Measurements from ENCODE around the gene CLK1.
"Not testable (repeated sequence)": the region's sequence is repeated elsewhere in the genome, so short reads cannot be mapped to it uniquely, and the experiment has no call there.

CLK1 gene

DNA sequence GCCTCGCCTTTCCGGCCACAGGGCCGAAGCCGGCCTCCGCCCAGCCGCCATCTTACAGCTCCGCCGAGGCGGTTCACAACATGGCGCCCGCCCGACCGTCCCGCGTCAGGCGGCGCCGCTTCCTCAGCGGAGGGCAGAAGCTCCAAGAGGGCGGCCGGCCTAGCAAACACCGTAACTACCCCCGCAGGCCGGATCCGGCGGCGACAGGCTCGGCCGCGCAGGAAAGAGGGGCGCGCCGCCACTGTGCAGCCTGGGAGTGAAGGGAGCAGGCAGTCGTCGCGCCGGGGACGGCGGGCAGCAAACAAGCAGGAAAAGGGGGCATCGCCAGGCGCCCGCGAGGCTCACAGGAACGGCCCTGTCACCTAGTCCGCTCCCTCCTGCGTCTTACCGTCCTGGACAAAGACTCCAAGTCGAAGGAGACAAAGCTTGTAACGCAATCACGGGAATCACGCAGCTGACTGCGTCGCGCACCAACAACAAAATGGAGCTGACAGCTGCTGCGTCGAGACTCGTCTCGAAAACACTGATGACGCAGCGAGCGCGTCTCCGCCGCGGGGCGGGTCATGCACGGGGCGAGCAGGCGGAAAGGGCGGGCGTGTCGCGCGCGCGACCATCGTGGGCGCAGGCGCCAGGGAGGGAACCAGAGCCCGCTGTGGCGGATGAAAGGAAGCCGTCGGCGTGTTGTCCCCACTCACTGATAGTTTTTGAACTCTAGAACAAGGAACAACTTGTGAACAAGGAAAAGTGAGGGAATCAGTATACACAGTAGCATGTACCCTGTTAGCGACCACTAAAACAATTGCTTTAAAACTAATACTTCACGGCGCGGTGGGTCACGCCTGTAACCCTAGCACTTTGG lies at the start of gene CLK1:
Gene CLK1, minus strand, starts transcription at position 483 of the 859 bp plus-strand sequence. CDS start 2,796 bp downstream, outside the sequence.
- DNase-seq (ENCODE audit: low read depth in 2 of 2), result peak; percentile 96

DNA sequence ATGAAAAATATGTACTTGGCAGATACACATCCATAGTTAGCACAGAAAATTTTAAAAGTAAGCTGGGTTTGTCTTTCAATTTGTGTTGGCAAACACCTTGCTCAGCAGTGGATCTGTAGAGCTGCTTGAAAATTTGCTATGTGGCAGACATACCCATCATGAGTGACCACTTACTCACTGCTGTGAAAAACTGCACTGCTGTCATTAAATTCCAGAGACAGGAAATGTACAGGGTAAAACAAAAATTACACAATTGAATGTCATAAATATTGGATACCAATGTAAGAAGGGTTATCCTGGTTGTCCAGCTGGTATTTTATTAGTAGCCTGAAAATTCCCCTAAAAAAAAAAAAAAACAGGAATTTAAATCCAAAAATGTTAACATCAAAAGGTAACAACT lies 49.2 kb upstream of the CLK1 start:
- DNase-seq (ENCODE audit: low read depth in 2 of 2), result no peak

DNA sequence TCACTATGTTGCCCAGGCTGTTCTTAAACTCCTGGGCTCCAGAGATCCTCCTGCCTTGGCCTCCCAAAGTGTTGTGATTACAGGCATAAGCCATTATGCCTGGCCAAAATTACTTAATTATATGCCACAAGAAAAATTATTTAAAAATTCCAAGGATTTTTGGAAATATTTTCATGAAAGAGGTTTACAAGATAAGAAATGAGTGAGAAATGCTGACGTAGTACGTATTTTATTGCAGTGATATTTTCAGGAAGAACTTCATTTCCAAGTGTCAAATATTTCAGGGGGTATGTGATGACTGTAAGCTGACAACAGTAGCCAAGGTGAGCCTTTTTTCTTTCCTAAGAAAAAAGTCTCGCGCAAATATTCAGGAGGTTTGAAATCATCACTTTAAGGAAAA lies 45.5 kb upstream of the CLK1 start:
- DNase-seq (ENCODE audit: low read depth in 2 of 2), result no peak

DNA sequence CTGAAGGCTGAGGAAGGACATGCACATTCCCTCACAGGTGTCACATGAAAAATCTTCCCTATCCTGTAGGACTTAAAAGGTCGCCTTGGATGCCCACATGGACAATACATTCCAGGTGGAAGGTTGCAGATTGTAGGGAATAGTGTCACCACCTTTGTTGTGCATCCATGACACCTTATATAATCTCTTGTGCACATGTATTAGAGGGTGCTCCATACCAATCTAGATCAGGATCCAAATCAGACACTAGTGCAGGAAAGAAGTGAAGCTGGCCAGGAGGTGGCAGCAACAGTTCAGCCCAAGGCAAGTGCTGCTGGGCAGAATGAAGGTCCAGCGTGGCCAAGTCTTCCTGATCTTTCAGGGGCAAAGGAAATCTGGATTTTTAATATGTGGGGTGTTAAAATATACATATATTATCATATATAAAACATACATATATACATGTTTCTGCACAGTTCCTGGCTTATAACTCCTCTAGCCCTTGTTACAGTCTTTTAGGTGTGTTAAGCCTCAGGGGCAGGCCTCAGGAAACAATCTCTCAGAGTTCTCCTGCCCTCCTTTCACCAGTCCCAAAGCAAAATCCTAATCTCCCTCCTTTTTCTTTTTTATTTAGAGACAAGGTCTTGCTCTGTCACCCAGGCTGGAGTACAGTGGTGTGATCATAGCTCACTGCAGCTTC lies 41.3 kb upstream of the CLK1 start:
- DNase-seq (ENCODE audit: low read depth in 2 of 2), result peak; percentile 23 to 26

DNA sequence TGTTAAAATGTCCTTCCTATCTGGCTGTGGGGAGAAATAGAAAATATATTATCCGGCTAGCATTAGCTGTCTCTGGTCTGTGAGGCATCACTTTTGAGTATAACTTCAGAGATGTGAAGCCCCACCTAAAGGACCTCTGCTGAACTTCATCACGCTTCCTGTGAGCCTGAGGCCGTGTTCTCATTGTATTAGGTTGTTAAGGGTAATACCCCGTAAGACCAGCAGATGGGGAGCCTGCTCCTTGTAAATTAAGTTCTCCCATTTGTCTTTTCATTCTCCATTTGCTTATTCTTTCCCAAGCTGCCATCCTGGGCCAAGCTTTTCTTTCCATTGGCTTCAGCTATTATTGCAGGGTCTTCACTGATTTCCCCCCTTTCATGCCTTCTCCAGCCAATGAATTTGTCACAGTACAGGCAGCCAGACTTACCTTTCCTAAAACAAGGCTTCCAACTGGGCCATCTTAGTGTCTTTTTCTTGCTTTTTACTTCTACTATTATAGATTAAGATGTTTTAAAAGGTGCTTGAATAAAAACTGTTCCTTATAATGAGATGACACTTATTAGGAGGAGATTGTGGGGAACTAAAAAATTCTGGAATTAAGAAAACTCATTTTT lies 37.1 kb upstream of the CLK1 start:
- DNase-seq (ENCODE audit: low read depth in 2 of 2), result peak; percentile 37 to 38

DNA sequence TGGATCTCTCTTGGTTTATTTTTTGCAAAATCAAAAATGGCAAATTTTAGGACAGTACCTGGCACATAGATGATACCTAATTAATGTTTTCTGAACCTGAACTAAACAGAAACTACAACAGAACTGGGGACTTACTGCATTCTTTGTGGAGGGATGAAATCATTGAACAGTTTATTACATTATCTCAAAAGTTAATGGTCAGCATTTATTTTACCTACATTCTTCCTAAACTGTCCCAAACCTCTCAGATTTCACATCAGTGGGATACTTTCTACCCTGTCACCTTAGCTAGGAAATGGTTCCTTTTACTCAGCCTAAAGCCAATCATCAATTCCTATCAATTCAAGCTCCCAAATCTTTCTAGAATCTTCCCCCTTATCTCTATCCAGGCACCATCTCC lies 35.0 kb upstream of the CLK1 start:
- no peak for DNase-seq (ENCODE audit: low read depth in 2 of 2)

DNA sequence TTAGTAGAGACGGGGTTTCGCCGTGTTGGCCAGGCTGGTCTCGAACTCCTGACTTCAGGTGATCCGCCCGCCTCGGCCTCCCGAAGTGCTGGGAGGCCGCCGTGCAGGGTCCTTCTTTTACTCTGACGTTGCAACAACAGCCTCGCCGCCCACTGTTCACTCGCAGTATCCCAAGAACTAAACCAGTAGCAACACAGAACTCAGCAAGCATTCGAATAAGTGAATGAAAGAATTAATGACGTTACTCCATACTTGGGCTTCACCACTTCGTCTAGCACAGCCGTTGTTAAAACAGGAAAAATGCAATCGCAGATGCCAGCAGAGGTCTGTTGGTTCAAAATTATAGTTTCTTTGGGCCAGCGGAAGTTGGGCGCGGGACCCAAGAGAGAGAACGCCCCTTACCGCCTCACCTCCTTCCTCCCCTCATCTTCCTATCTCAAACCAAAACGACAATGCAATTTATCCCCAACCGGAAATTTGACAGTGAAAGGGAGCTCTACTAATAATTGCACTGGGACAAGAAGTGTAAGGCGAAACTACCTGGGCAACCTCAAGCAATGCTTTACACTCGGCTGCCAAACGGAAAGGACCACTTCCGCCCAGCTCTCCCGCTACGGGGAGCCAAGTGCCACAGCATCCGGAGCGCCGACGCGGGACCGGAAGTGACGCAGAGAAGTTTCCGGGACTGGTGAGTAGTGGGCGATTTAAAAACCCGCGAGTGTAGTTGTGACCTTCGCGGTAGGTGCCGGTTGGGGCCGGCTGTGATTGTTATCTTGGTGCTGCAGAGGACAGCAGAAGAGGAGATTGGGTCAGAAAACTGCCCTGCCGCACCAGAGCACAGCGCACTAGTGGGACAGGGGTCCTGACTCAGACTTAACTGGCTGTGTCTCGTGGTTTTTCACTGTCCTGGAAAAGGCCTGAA lies 24.5 kb upstream of the CLK1 start, which contains the start of the genes NIF3L1 and PPIL3:
Gene NIF3L1, plus strand, starts transcription at position 668 of the 922 bp plus-strand sequence. CDS start 2,573 bp downstream, outside the sequence.
Gene PPIL3, minus strand, starts transcription at position 374 of the 922 bp plus-strand sequence. CDS start 1,462 bp downstream, outside the sequence.
- peak; percentile 95 to 98 for DNase-seq (ENCODE audit: low read depth in 2 of 2)

DNA sequence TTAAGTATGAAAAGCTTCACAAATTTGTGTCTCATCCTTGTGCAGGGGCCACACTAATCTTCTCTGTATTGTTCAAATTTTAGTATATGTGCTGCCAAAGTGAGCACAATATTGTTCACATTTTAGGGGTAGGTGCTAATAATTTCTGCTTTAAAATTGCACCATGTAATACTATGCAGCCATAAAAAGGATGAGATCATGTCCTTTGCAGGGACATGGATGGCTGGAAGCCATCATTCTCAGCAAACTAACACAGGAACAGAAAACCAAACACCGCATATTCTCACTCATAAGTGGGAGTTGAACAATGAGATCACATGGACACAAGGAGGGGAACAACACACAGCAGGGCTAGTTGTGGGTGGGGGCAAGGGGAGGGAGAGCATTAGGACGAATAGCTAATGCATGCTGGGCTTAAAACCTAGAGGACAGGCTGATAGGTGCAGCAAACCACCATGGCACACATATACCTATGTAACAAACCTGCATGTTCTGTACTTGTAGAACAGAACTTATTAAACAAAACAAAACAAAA lies 17.3 kb upstream of the CLK1 start:
- DNase-seq (ENCODE audit: low read depth in 2 of 2), result not testable (repeated sequence)

DNA sequence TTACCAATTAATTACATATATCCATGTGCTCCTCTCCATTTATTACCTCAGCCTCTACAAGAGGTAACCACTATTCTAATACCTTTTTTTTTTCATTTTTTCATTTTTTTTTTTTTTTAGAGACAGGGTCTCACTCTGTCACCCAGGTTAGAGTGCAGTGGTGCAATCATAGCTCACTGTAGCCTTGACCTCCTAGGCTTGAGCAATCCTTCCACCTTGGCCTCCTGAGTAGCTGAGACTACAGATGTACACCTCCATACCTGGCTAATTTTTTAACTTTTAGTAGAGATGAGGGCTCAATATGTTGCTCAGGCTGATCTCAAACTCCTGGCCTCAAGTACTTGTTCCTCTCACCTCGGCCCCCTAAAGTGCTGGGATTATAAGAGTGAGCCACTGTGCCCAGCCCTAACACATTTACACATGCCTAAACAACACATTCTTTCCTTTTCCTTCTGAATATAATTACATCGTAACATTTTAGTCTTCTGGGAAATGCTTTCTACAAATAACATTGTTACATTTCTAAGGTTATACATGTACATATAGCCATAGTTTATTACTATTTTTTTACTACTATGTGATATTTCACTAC lies 13.9 kb upstream of the CLK1 start:
- DNase-seq (ENCODE audit: low read depth in 2 of 2), result no peak

DNA sequence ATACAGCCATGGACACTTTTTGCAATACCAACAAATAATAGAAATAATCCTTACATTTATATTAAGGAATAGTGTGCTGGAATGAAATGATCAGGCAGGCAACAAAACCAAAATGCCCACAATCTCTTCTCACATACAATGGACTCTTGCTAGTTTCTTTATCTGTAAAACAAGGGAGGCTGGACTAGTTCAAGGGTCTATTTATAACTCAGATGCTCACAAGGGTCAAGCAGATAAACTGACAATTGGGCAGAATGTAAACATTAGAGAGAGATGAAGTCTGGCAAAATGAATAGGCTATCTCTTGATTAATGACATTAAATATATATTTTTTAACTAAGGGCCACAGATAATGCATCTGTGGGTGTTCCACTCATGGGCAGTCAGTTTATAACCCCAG lies 13.0 kb upstream of the CLK1 start:
- no peak for DNase-seq (ENCODE audit: low read depth in 2 of 2)

DNA sequence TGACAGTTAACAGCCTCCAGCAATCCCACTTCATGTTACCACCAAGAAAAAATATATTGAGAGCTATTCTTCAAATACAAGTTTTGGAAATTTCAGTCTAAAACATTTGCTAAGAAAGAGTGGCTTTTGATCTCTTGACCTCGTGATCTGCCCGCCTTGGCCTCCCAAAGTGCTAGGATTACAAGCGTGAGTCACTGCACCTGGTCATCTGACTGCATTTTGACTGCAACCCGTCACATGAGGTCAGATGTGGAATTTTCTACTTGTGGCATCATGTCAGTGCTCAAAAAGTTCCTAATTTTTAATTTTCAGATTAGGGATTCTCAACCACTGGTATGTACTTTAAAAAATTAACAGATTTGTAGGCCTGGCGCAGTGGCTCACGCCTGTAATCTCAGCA lies 9.1 kb upstream of the CLK1 start:
- DNase-seq (ENCODE audit: low read depth in 2 of 2), result no peak

DNA sequence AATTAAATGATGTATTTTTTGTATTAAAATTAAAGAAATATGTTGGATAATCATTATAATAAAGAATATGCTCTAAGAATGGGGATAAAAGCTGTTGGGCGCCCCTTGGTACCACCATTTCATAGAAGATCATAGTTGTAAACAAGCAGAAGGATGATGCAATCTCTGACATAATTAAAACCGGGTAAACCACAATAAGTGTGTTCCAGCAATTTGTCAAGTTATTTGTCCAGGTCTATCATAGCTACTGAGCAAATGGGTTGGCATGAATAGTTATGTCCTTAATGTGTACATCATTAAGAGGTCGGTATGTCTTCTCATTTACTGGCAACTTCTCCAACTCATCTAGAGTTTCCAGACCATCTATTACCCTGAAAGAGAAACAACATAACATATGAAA lies 6.7 kb upstream of the CLK1 start:
- no peak for DNase-seq (ENCODE audit: low read depth in 2 of 2)

DNA sequence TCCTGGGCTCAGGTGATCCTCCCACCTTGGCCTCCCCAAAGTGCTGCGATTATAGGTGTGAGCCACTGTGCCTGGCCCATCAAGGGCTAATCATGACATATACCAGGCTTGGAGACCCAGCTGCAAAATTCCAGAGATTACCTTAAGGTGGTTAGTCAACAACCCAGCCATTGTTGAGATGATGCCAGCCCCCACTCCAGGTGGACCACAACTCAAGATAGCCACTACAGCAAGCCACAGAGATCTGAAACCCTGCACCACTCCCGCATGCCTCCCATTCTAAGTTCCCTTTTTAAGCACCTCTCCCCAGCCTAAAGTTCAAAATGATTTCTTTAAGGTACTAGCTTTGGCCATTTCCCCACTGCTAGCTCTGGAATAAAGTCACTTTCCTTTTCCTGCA lies 4.6 kb upstream of the CLK1 start:
- DNase-seq (ENCODE audit: low read depth in 2 of 2), result no peak

DNA sequence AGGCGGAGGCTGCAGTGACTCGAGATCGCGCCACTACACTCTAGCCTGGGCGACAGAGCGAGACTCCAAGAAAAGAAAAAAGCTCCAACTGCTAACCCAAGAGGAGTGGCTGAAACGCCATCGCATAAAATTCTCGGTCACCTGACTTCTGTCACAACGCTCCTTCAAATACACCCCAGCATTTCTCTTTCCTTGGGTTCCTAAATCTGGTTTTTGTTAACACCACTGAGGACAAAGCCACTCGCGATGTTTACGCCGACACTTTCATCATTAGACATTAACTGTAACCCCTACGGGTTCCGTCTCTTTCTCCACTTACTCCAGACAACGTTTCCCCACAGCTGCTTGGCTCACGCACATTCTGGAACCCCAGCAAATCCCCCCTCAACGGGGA lies 679 bp downstream of the CLK1 start:
- DNase-seq (ENCODE audit: low read depth in 2 of 2), result peak in 1 of 2 donors; percentile 8

DNA sequence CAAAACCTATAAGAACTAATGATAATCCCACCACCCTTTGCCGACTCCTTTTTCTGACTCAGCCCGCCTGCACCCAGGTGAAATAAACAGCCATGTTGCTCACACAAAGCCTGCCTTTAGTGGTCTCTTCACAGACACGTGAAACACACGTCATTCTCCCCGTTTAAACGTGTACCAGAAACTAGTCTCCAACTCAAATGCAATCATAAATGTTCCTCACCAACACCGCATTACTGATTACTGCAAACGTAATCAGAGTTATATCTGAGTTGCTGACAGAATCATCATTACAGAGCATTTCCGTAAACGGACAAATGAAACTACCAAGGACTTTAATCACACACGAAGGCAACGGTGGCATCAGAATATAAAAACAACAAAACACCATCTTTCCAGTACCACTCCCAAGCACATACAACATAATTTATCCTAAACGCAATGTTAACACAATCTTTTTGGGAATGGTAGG lies 1.9 kb downstream of the CLK1 start:
- peak; percentile 48 to 49 for DNase-seq (ENCODE audit: low read depth in 2 of 2)

DNA sequence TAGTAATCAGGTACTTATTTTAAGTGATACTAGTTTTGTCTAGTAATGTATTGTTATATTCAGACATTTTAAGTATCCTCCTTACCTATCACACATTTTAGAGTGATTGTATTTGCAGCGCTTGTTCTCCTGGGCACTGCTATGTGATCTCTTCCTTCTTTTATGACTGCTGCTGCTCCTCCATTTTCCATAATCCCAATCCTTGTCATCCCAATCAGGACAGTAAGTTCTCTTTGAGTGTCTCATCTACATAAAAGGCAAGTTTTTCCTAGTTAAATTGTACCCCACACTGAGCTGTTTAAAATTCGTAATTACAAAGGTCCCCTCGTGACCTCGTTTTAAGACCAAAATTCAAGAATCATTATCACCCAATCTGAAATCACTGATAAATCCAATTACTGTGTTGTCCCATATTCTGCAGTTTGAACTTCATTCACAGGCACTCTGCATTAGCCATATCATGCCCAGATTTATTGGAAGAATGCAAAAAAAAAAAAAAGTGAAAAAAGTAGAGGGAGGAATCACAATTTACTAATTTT lies 2.8 kb downstream of the CLK1 start:
- DNase-seq (ENCODE audit: low read depth in 2 of 2), result no peak

DNA sequence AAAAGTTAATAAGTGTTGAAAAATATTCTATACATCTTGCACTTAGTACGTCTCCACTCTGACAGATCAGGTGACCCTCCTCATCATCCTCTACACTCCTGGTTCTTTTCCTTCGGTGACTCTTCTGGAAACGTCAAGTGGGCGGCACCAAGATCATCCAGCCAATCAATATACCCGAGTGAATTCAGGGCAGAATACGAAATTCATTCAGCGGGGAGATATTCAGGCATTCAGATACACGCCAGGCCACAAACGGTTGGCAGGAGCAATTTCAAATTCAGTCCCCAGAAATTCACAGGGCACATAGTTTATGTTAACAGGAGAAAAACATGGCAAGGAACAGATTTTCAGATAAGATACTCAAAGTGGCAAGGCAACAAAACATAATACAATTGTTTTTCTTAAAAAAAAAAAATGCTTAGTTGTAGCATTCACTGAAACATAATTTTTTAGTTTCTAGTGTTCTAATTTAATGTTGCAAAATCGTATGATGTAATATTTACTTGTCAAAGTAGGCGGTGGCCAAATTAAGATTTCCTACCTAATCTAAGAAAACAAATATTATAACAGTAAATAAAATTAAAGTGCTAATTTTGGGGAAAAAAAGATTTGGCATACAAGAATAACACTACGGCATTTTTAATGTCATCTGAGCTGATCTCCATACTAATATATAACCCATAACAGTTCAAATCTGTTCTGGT lies 4.2 kb downstream of the CLK1 start:
- peak in 1 of 2 donors; percentile 9 for DNase-seq (ENCODE audit: low read depth in 2 of 2)

DNA sequence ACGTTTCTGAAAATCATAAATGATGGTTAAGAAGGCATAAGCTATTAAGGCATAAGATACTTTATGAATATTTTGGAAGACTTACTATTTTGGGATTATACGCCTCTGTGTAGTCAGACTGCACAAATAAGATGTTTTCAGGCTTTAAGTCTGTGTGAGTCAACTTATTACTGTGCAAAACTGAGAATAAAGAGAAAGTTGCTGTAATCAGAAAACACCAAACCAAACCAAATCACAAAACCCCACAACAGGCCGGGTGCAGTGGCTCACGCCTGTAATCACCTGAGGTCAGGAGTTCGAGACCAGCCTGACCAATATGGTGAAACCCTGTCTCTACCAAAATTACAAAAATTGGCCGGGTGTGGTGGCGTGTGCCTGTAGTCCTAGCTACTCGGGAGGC lies 7.7 kb downstream of the CLK1 start:
- peak in 1 of 2 donors; percentile 8 for DNase-seq (ENCODE audit: low read depth in 2 of 2)

DNA sequence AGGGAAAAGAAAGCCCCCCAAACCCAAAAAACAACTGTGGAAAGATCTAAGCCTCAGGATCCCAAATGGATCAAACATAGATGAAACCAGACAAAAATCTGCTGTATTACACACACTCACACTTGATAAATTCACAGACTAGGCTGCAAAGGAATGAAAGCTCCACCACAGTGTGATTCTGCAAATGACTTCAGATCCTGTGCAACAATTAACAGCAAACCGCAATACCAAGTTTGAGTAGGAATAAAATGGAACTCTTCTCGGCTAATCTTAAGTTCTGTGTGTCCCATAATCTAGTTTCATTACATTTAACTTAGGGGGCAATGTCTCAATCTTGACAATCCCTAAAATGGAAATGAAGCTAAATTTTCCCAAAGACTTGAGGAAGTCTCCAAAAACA lies 11.9 kb downstream of the CLK1 start:
- DNase-seq (ENCODE audit: low read depth in 2 of 2), result no peak
